ENCODE results near the gene TSPAN18.

DNA sequence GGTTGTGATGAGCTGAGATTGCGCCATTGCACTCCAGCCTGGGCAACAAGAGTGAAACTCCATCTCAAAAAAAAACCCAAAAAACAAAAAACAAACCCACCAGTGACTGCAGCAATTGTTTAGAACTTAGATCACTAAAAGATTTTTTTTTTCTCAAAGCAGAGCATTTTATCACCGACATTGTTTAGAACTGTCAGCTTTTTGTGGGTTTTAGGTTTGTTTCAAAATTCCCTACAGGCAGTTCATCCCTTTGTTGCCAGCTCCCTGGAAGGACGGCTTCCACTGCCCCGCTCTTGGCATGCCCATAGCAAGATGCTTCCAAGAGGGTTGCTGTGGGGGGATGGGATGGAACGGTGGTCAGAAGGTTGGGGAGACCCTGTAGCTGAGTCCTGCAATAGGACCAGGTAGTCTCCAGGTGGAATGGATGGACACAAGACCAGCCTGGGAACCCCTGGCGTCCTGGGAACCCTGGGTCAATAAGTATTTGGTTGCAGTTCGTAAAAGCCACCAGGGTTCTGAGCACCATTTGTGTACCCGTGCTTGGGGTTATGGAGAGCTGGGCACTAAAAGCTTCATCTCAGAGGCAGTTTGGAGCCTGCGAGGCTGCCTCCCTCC, 46.7 kb downstream of the TSPAN18 start:
- TF ChIP-seq CTCF (IDR thresholded peaks at IDR 0.05; ENCODE audit: insufficient read depth, low read depth, low read length), result no peak
- no peak for TF ChIP-seq EZH2 (IDR thresholded peaks at IDR 0.05; ENCODE audit: insufficient read depth, low read length)
